ENCODE measurements around the gene FCGR3A.
"Not testable (repeated sequence)": the region's sequence is repeated elsewhere in the genome, so short reads cannot be mapped to it uniquely, and the experiment has no call there.

The FCGR3A gene

GRCh38 chr1:161530671-161531641 is 18.7 kb downstream of the FCGR3A start:
- DNase-seq (ENCODE audit: low read depth), result peak; percentile 98

GRCh38 chr1:161530158-161530557 is 19.5 kb downstream of the FCGR3A start:
- peak; percentile 56 for DNase-seq (ENCODE audit: low read depth)

- DNase-seq (ENCODE audit: low read depth), result not testable (repeated sequence)
Measured at GRCh38 chr1:161529463-161530104, 20.0 kb downstream of the FCGR3A start.

- not testable (repeated sequence) for DNase-seq (ENCODE audit: low read depth)
Measured at GRCh38 chr1:161528550-161528949, 21.1 kb downstream of the FCGR3A start.

GRCh38 chr1:161525918-161526317 is 23.7 kb downstream of the FCGR3A start:
- not testable (repeated sequence) for DNase-seq (ENCODE audit: low read depth)

- not testable (repeated sequence) for DNase-seq (ENCODE audit: low read depth)
Measured at GRCh38 chr1:161525321-161525720, 24.3 kb downstream of the FCGR3A start.

- not testable (repeated sequence) for DNase-seq (ENCODE audit: low read depth)
Measured at GRCh38 chr1:161524742-161525291, 24.8 kb downstream of the FCGR3A start.

- DNase-seq (ENCODE audit: low read depth), result peak; percentile 73
Measured at GRCh38 chr1:161523817-161524741, 25.5 kb downstream of the FCGR3A start, which contains the start of gene HSPA6. Gene HSPA6, plus strand, starts transcription at chr1:161524540. Its CDS starts 119 bp downstream, at chr1:161524659.

GRCh38 chr1:161523041-161523816 is 26.4 kb downstream of the FCGR3A start:
- DNase-seq (ENCODE audit: low read depth), result not testable (repeated sequence)

GRCh38 chr1:161513953-161514352 is 35.7 kb downstream of the FCGR3A start:
- DNase-seq (ENCODE audit: low read depth), result not testable (repeated sequence)

- not testable (repeated sequence) for DNase-seq (ENCODE audit: low read depth)
Measured at GRCh38 chr1:161513448-161513780, 36.2 kb downstream of the FCGR3A start.

GRCh38 chr1:161512636-161513447 is 36.8 kb downstream of the FCGR3A start:
- DNase-seq (ENCODE audit: low read depth), result not testable (repeated sequence)

- no peak for DNase-seq (ENCODE audit: low read depth)
Measured at GRCh38 chr1:161511756-161512060, 37.9 kb downstream of the FCGR3A start.

- DNase-seq (ENCODE audit: low read depth), result no peak
Measured at GRCh38 chr1:161511018-161511755, 38.4 kb downstream of the FCGR3A start.

GRCh38 chr1:161510477-161510876 is 39.1 kb downstream of the FCGR3A start:
- DNase-seq (ENCODE audit: low read depth), result no peak

- no peak for DNase-seq (ENCODE audit: low read depth)
Measured at GRCh38 chr1:161506336-161507223, 43.0 kb downstream of the FCGR3A start.

- DNase-seq (ENCODE audit: low read depth), result no peak
Measured at GRCh38 chr1:161505686-161506085, 43.9 kb downstream of the FCGR3A start.

- no peak for DNase-seq (ENCODE audit: low read depth)
Measured at GRCh38 chr1:161503394-161503748, 46.2 kb downstream of the FCGR3A start.
